ENCODE results near the gene NRIP1.
"Not testable (repeated sequence)": the region's sequence is repeated elsewhere in the genome, so short reads cannot be mapped to it uniquely, and the experiment has no call there.

The NRIP1 gene

GRCh38 chr21:15037095-15037899 lies 27.5 kb downstream of the NRIP1 start:
- TF ChIP-seq CTCF (IDR thresholded peaks at IDR 0.05; ENCODE audit: control extremely low read depth, extremely low read depth, low read depth, missing control alignments): no peak
- ChIA-PET POLR2A (no interaction called here), CTCF (interaction anchor here (1.2 kb wide), 1 partner anchor 17 kb away, joined by 3 read pairs; no protein-coding TSS in a partner anchor)
- no peak for DNase-seq (ENCODE audit: extremely low spot score)

GRCh38 chr21:15036189-15036588 lies 28.6 kb downstream of the NRIP1 start:
- ChIA-PET CTCF (no interaction called here), POLR2A (no interaction called here)
- DNase-seq (ENCODE audit: extremely low spot score): no peak
- TF ChIP-seq CTCF (IDR thresholded peaks at IDR 0.05; ENCODE audit: control extremely low read depth, extremely low read depth, low read depth, missing control alignments): no peak

GRCh38 chr21:15034126-15034853 lies 30.5 kb downstream of the NRIP1 start:
- TF ChIP-seq CTCF (IDR thresholded peaks at IDR 0.05; ENCODE audit: control extremely low read depth, extremely low read depth, low read depth, missing control alignments): no peak
- no peak for DNase-seq (ENCODE audit: extremely low spot score)
- ChIA-PET POLR2A (no interaction called here), CTCF (interaction anchor here (1.1 kb wide), 1 partner anchor 20 kb away, joined by 3 read pairs; no protein-coding TSS in a partner anchor)

GRCh38 chr21:15031790-15032357 lies 32.9 kb downstream of the NRIP1 start:
- POLR2A ChIA-PET: no interaction called here

GRCh38 chr21:15031362-15031761 lies 33.4 kb downstream of the NRIP1 start:
- POLR2A ChIA-PET; DNase-seq (ENCODE audit: extremely low spot score); CTCF ChIA-PET: not testable (repeated sequence)

More at GRCh38 chr21:15031790-15032357, 32.9 kb downstream of the NRIP1 start:
- DNase-seq (ENCODE audit: extremely low spot score): no peak
- CTCF ChIA-PET: no interaction called here
- TF ChIP-seq CTCF (IDR thresholded peaks at IDR 0.05; ENCODE audit: control extremely low read depth, extremely low read depth, low read depth, missing control alignments): no peak

- POLR2A ChIA-PET; CTCF ChIA-PET; DNase-seq (ENCODE audit: extremely low spot score): not testable (repeated sequence)
These were observed 33.9 kb downstream of the NRIP1 start for GRCh38 chr21:15030861-15031260.

GRCh38 chr21:15029077-15029476 lies 35.7 kb downstream of the NRIP1 start:
- no peak for DNase-seq (ENCODE audit: extremely low spot score)
- TF ChIP-seq CTCF (IDR thresholded peaks at IDR 0.05; ENCODE audit: control extremely low read depth, extremely low read depth, low read depth, missing control alignments): no peak
- CTCF ChIA-PET: no interaction called here
- POLR2A ChIA-PET: no interaction called here
